Upper lobe of left lung (tissue), 6 donors: ENCODE data around the gene SMOC2. TPM values are rescaled to one million over a fixed set of nuclear protein-coding genes. Genes with fewer than 3 reads are reported as not detected.

Source experiments
- ATAC-seq, 2 donors: fragments of 200-7000 bp; cut with Tn5 transposase; one replicate each; pipeline ENCODE4 v1.9.1; 2022; ENCODE audit warnings: mild to moderate bottlenecking in 2 of 2, moderate library complexity in 2 of 2; ENCODE audit not compliant: low FRiP score in 2 of 2
- DNase-seq, 2 donors: peaks; one replicate each; pipeline ENCODE4 v3.0.0-alpha.2; 2019 to 2020
- H3K27ac ChIP-seq, 4 donors: fragments of 200-600 bp; sonication (generic); one replicate each; pipeline ENCODE4 v1.5.1; 2016 to 2019
- H3K27me3 ChIP-seq, 4 donors: fragments of 200-600 bp; sonication (generic); one replicate each; pipeline ENCODE4 v1.5.1; 2017 to 2019
- H3K36me3 ChIP-seq, 4 donors: fragments of 200-600 bp; sonication (generic); one replicate each; pipeline ENCODE4 v1.5.1; 2016 to 2019
- H3K4me1 ChIP-seq, 4 donors: fragments of 200-600 bp; sonication (generic); one replicate each; pipeline ENCODE4 v1.5.1; 2018 to 2019
- H3K4me3 ChIP-seq, 4 donors: fragments of 200-600 bp; sonication (generic); one replicate each; pipeline ENCODE4 v1.5.1; 2017 to 2019; ENCODE audit warnings: mild to moderate bottlenecking in 2 of 4, moderate library complexity in 1 of 4
- H3K9me3 ChIP-seq, 4 donors: fragments of 200-600 bp; sonication (generic); one replicate each; pipeline ENCODE4 v1.5.1; 2018 to 2019
- CTCF ChIP-seq, 6 experiments: fragments of 450-650 bp in 4 of 6; fragments of 200-600 bp in 2 of 6; sonication (generic) in 2 of 6; IDR thresholded peaks; one replicate each; pipeline ENCODE4 v1.5.1; 2016 to 2019; ENCODE audit warnings: antibody characterized with exemption in 6 of 6
- EP300 ChIP-seq, 4 donors: sonication (generic); formaldehyde crosslinking; IDR thresholded peaks; one replicate each; pipeline ENCODE4 v1.5.1; 2017; ENCODE audit warnings: antibody characterized with exemption in 4 of 4, control low read depth in 2 of 4
- POLR2A ChIP-seq, 4 donors: fragments of 450-650 bp; IDR thresholded peaks; one replicate each; pipeline ENCODE4 v1.5.1; 2016 to 2017; ENCODE audit warnings: antibody characterized with exemption in 4 of 4, mild to moderate bottlenecking in 2 of 4
- POLR2AphosphoS5 ChIP-seq, 2 donors: sonication (generic); formaldehyde crosslinking; IDR thresholded peaks; one replicate each; pipeline ENCODE4 v1.5.1; 2017; ENCODE audit warnings: antibody characterized with exemption in 2 of 2
- WGBS, 2 donors: methylation state at CpG; one replicate each; pipeline ENCODE4 v1.1.5; 2017 to 2018; 5-methylcytosine and 5-hydroxymethylcytosine counted together
- total RNA-seq, 6 donors: library from RNA; depleted of rRNA in 4 of 6; stranded (reverse); fragments of >200 nt in 4 of 6; gene quantifications; one replicate each; pipeline versions ENCODE4 v1.1.0 to v1.2.1, GENCODE V29; 2016 to 2021
- donor health status: DM: no; HTN: no; CAD: no; lungs with moderate emphysema.
- donor health status: DM: no; HTN: yes; CAD: no; lungs with severe emphysema.

The SMOC2 gene
- total RNA-seq, 6 donors from 2014 or later = 1.0 to 18.9 (median 5.0) TPM

GRCh38 chr6:168581706-168582105 lies 140.7 kb downstream of the SMOC2 start:
- Histone ChIP-seq H3K4me3 (no peak overlapping the region), H3K36me3 (no peaks in the 10 kb centered on the region), H3K9me3 (no peaks in the 10 kb centered on the region), H3K27ac (no peak overlapping the region), H3K4me1 (peaks cover 0 to 8% (median 2%) of the 10 kb centered on the region in 4 donors), H3K27me3 (no peaks in the 10 kb centered on the region)
- ATAC-seq (no peak), DNase-seq (no peak)
- TF ChIP-seq EP300 (IDR thresholded peaks at IDR 0.05) (no peak), POLR2AphosphoS5 (IDR thresholded peaks at IDR 0.05) (no peak), CTCF (IDR thresholded peaks at IDR 0.05) (no peak), POLR2A (IDR thresholded peaks at IDR 0.05) (no peak)
- 82 to 89% methylated on average over 9 of the region's 9 CpGs for WGBS, 2 donors

DNA sequence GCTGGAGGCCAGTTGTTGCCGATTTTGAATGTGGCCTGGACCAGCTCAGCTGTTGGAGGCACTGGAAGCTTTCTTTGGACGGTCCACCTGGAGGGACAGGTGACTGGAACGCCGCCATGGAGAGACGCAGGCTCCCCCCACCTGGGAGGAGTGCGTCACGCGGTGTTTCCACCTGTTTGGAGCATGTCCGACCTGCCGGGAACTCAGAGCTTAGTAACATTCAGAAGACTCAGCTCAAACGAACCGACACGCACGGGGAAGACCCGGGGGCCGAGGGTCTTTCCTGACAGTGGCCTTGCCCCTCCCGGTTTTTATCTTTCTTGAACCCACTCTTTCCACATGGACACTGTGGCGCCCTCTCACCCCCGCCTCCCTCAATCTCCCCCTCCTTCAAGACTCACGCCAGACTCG lies 141.6 kb downstream of the SMOC2 start:
- Histone ChIP-seq H3K9me3 (no peaks in the 10 kb centered on the region), H3K4me3 (no peak overlapping the region), H3K27me3 (no peaks in the 10 kb centered on the region), H3K4me1 (peaks cover 0 to 8% (median 2%) of the 10 kb centered on the region in 4 donors), H3K36me3 (no peaks in the 10 kb centered on the region), H3K27ac (no peak overlapping the region)
- no peak for TF ChIP-seq CTCF (IDR thresholded peaks at IDR 0.05)
- no peak for DNase-seq
- ATAC-seq = no peak
- WGBS, 2 donors = 84 to 88% methylated on average over 18 to 21 of the region's 21 CpGs

DNA sequence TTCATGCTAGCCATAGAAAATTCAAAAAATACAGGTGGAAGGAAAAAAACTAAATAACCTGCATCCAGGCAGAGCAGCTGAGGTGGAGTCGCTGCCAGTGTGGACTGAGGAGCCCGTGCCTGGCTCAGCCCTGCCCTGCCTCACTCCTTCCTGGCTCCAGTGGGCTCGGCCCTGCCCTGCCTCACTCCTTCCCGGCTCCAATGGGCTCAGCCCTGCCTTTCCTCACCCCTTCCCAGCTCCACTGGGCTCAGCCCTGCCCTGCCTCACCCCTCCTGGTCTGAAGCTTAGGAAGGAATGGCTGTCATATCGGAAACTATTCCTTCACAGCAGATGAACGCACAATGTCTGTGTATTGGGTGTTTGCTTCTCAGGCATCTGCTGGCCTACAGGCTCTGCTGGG lies 142.1 kb downstream of the SMOC2 start:
- DNase-seq (no peak), ATAC-seq (no peak)
- peaks cover 0 to 8% (median 2%) of the 10 kb centered on the region in 4 donors for H3K4me1 ChIP-seq
- whole genome bisulfite sequencing, 2 donors = 69 to 82% methylated on average over 6 of the region's 6 CpGs
- H3K9me3 ChIP-seq = no peaks in the 10 kb centered on the region
- no peak overlapping the region for H3K4me3 ChIP-seq
- H3K36me3 ChIP-seq = no peaks in the 10 kb centered on the region
- H3K27ac ChIP-seq = no peak overlapping the region
- TF ChIP-seq POLR2A (IDR thresholded peaks at IDR 0.05) = no peak
- no peak for TF ChIP-seq EP300 (IDR thresholded peaks at IDR 0.05)
- no peak for TF ChIP-seq POLR2AphosphoS5 (IDR thresholded peaks at IDR 0.05)
- no peak for TF ChIP-seq CTCF (IDR thresholded peaks at IDR 0.05)
- no peaks in the 10 kb centered on the region for H3K27me3 ChIP-seq

- peak in 1 of 2 donors; percentile 72 for DNase-seq
- H3K36me3 ChIP-seq = no peaks in the 10 kb centered on the region
- no peak for TF ChIP-seq CTCF (IDR thresholded peaks at IDR 0.05)
- TF ChIP-seq POLR2A (IDR thresholded peaks at IDR 0.05) = no peak
- no peak for TF ChIP-seq EP300 (IDR thresholded peaks at IDR 0.05)
- TF ChIP-seq POLR2AphosphoS5 (IDR thresholded peaks at IDR 0.05) = no peak
- no peaks in the 10 kb centered on the region for H3K27me3 ChIP-seq
- peak overlapping the region in 1 of 4 donors; percentile 33 for H3K27ac ChIP-seq
- no peaks in the 10 kb centered on the region for H3K9me3 ChIP-seq
- peaks cover 0 to 8% (median 2%) of the 10 kb centered on the region in 4 donors for H3K4me1 ChIP-seq
- 64 to 75% methylated on average over 9 of the region's 9 CpGs for WGBS, 2 donors
- ATAC-seq = peak; percentile 5 to 60
- no peak overlapping the region for H3K4me3 ChIP-seq
Measured at GRCh38 chr6:168583821-168584220, 142.8 kb downstream of the SMOC2 start.

DNA sequence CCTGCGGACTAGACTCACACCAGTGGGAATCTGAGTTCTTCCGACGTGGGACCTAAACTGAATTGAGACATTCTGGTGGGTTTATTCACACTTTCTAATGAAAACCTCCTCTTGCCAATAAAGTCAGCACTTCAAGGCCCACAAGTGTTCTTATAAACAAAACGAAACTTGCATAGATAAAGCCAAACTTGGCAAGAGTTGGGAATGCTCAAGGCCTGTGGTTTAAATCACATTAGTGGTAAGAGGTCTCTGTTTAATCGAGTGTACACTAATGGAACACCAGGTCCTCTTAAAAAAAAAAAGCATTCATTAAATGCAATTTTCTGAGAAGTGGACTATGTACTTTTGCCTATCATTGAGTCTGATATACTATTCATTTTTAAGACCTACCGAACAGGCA lies 143.3 kb downstream of the SMOC2 start:
- no peak overlapping the region for H3K4me3 ChIP-seq
- H3K36me3 ChIP-seq = no peaks in the 10 kb centered on the region
- H3K27ac ChIP-seq = peak overlapping the region in 1 of 4 donors; percentile 46
- peak; percentile 48 to 61 for ATAC-seq
- H3K27me3 ChIP-seq = no peaks in the 10 kb centered on the region
- H3K9me3 ChIP-seq = no peaks in the 10 kb centered on the region
- 53 to 66% methylated on average over 6 of the region's 6 CpGs for WGBS, 2 donors
- peaks cover 0 to 8% (median 2%) of the 10 kb centered on the region in 4 donors for H3K4me1 ChIP-seq
- DNase-seq = peak in 1 of 2 donors; percentile 35
- TF ChIP-seq POLR2AphosphoS5 (IDR thresholded peaks at IDR 0.05) (no peak), POLR2A (IDR thresholded peaks at IDR 0.05) (no peak), EP300 (IDR thresholded peaks at IDR 0.05) (no peak), CTCF (IDR thresholded peaks at IDR 0.05) (no peak)
